ENCODE results near the gene PERM1.

DNA sequence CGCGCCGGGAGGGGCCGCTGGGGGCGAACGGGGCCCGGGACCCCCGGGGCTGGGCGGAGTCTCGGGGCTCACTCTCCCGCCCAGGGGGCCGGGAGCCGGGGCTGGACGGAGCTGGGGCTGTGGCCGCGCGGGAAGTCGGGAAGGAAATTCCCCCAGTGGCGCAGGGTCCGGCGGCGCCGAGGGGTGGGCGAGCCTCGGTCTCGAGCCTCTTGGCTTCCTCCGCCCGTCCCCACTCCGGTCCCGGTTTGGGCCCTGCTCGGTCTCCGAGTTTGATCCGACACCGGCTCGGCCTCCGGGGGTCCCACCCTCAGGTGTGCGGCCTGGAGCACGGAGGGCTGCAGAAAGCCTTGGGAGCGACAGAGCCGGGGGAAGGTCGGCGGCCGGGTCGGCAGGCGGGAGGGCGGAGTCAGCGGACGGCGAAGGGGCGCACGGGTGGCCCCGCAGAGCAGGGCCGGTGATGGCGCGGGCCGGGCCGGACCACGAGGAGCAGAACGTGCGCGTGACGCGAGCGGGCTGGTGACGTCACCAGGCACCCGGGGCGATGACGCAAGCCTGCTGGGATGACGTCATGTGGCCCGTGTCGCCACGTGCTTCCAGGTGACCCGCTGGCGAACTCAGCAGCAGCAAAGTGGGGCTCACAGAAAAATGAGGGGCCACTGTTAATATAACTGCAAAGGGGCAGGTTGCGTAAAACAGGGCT is 18.6 kb upstream of the PERM1 start:
- TF ChIP-seq EZH2 (IDR thresholded peaks at IDR 0.05; ENCODE audit: insufficient read depth, poor library complexity, severe bottlenecking) (no peak), EZH2phosphoT487 (IDR thresholded peaks at IDR 0.05; ENCODE audit: insufficient read depth, low read depth) (no peak)

All from GM23248 (cell line).